BJ (cell line): ENCODE measurements around the gene LITAF. TPM values are rescaled to one million over a fixed set of nuclear protein-coding genes. Genes with fewer than 3 reads are reported as not detected.

Source experiments
- CTCF ChIA-PET: fragments of 350-600 bp; formaldehyde crosslinking; extraction: SDS; loops from one replicate; lab custom pipeline; 2021; ENCODE audit warnings: antibody characterized with exemption, inconsistent platforms; lab: Yijun Ruan, JAX
- POLR2A ChIA-PET: fragments of 300-600 bp; sonication (Branson Sonifier 250); formaldehyde crosslinking; extraction: SDS; loops from one replicate; lab custom pipeline; 2021; ENCODE audit warnings: antibody characterized with exemption; lab: Charles Lee
- DNase-seq: peaks from one replicate; pipeline ENCODE4 v3.0.0-alpha.2; 2011; ENCODE audit warnings: low read depth
- H3K27me3 ChIP-seq: 2 replicates; pipeline ENCODE4 v1.6.0; 2011; ENCODE audit warnings: low read length; ENCODE audit not compliant: control insufficient read depth, insufficient read depth
- H3K36me3 ChIP-seq: 2 replicates; pipeline ENCODE4 v1.5.1; 2011; ENCODE audit warnings: low read length; ENCODE audit not compliant: control insufficient read depth, insufficient read depth
- H3K4me3 ChIP-seq: 2 replicates; pipeline ENCODE4 v1.5.1; 2011; ENCODE audit warnings: low read depth, mild to moderate bottlenecking, control low read depth, low read length
- CTCF ChIP-seq: IDR thresholded peaks from 2 replicates; pipeline ENCODE4 v1.5.1; 2011; ENCODE audit warnings: low read depth, mild to moderate bottlenecking, control low read depth, inconsistent platforms, low read length, moderate library complexity; ENCODE audit not compliant: insufficient read depth
- polyA minus RNA-seq: library from RNA; depleted of rRNA, polyadenylated mRNA; stranded (reverse); fragments of >200 nt; gene quantifications from 2 replicates; pipeline ENCODE4 v1.2.3, GENCODE V29; 2011; rRNA and poly(A)+ RNA removed
- polyA plus RNA-seq: library from polyadenylated mRNA; depleted of rRNA; stranded (reverse); fragments of >200 nt; gene quantifications from 2 replicates; pipeline ENCODE4 v1.2.3, GENCODE V29; 2011; rRNA removed

The LITAF gene
- 118 and 212 TPM in 2 replicates for polyA plus RNA-seq
- 90.5 and 113 TPM in 2 replicates for polyA minus RNA-seq

- Histone ChIP-seq H3K36me3 (no peaks in the 10 kb centered on the region), H3K4me3 (peak within 1 kb of the TSS; percentile 84), H3K27me3 (no peaks in the 10 kb centered on the region)
- TF ChIP-seq CTCF: no peak; the same call in 1 of the 2 replicates
- no peak for DNase-seq
- ChIA-PET POLR2A (interaction anchor here (0.6 kb wide), 1 partner anchor 372 kb away, joined by 3 read pairs; no protein-coding TSS in a partner anchor), CTCF (interaction anchor here (1.2 to 2.0 kb wide), 4 partner anchors 11 to 55 kb away, joined by 3 to 10 read pairs (median 4); no protein-coding TSS in a partner anchor)
Measured at GRCh38 chr16:11586856-11587642, at the start of gene LITAF. TSS of gene LITAF (minus strand) at chr16:11586919. CDS start at chr16:11556730, 30,189 bp downstream.

- CTCF ChIA-PET: interaction anchor here (2.2 kb wide), 1 partner anchor 98 kb away, joined by 6 read pairs; no protein-coding TSS in a partner anchor
- TF ChIP-seq CTCF: no peak
- POLR2A ChIA-PET: no interaction called here
- Histone ChIP-seq H3K4me3 (no peak overlapping the region), H3K27me3 (no peaks in the 10 kb centered on the region), H3K36me3 (no peaks in the 10 kb centered on the region)
- DNase-seq: no peak
Measured at GRCh38 chr16:11636172-11636721, 49.5 kb upstream of the LITAF start.

- ChIA-PET POLR2A (no interaction called here), CTCF (interaction anchor here (1.2 to 2.2 kb wide), 2 partner anchors 50 to 98 kb away, joined by 3 to 6 read pairs; no protein-coding TSS in a partner anchor)
- H3K27me3 ChIP-seq: no peaks in the 10 kb centered on the region
- no peak for TF ChIP-seq CTCF
- no peak overlapping the region for H3K4me3 ChIP-seq
- no peaks in the 10 kb centered on the region for H3K36me3 ChIP-seq
- DNase-seq: no peak
Measured at GRCh38 chr16:11635679-11636171, 49.0 kb upstream of the LITAF start.

- ChIA-PET POLR2A (no interaction called here), CTCF (interaction anchor here (1.0 to 2.2 kb wide), 3 partner anchors 38 to 97 kb away, joined by 3 to 6 read pairs (median 3); no protein-coding TSS in a partner anchor)
- no peaks in the 10 kb centered on the region for H3K27me3 ChIP-seq
- no peak overlapping the region for H3K4me3 ChIP-seq
- no peaks in the 10 kb centered on the region for H3K36me3 ChIP-seq
- DNase-seq: no peak
- TF ChIP-seq CTCF: no peak
Measured at GRCh38 chr16:11635113-11635652, 48.5 kb upstream of the LITAF start.
